HCT116 (cell line): ENCODE measurements around the gene GBF1. TPM values are rescaled to one million over a fixed set of nuclear protein-coding genes. Genes with fewer than 3 reads are reported as not detected.

ENCODE experiments used
- ATAC-seq: fragments of 200-7000 bp; cut with Tn5 transposase; 2 replicates; pipeline ENCODE4 v1.9.1; 2020; ENCODE audit warnings: mild to moderate bottlenecking, moderate library complexity
- BruUV-seq: library from RNA; stranded (reverse); fragments of 400-500 nt; replicated peaks from 2 replicates; lab custom pipeline; 2021; lab: Mats Ljungman, UMichigan
- CTCF ChIA-PET: fragments of 300-600 bp; sonication (Branson Sonifier 250); formaldehyde crosslinking; loops from one replicate; lab custom pipeline; 2021; ENCODE audit warnings: antibody characterized with exemption; lab: Charles Lee
- POLR2A ChIA-PET: fragments of 300-600, 350-600 bp; sonication (Branson Sonifier 250); formaldehyde crosslinking; loops from one replicate; lab custom pipeline; 2021; ENCODE audit warnings: antibody characterized with exemption; lab: Charles Lee
- RAD21 ChIA-PET, 2 experiments: fragments of 300-600 bp; sonication (Branson Sonifier 250); formaldehyde crosslinking; loops; one replicate each; lab custom pipeline; 2023; ENCODE audit warnings: low total read pairs in 2 of 2; ENCODE audit not compliant: uncharacterized antibody in 2 of 2, unreplicated experiment in 2 of 2, low non-redundant PET in 1 of 2; lab: Charles Lee
- DNase-seq: peaks from one replicate; pipeline ENCODE4 v3.0.0-alpha.2; 2010; ENCODE audit warnings: low read depth, low spot score
- H2AFZ ChIP-seq: fragments of 200-600 bp; shearing (Covaris generic), sonication (generic); 2 replicates; pipeline ENCODE4 v1.6.1; 2017; ENCODE audit warnings: low read depth, mixed run types, mixed read lengths, antibody characterized with exemption, low read length; ENCODE audit not compliant: poor library complexity, severe bottlenecking
- H3K27ac ChIP-seq: 2 replicates; pipeline ENCODE4 v1.5.1; 2012; ENCODE audit warnings: low read depth, low read length
- H3K27me3 ChIP-seq: fragments of 200-600 bp; sonication (generic); 2 replicates; pipeline ENCODE4 v1.6.1; 2016; ENCODE audit warnings: mixed run types, low read length, mixed read lengths; ENCODE audit not compliant: insufficient read depth
- H3K36me3 ChIP-seq, 2 experiments: fragments of 200-500 bp in 1 of 2; fragments of 200-600 bp in 1 of 2; sonication (Bioruptor generic) in 1 of 2; sonication (generic) in 1 of 2; 2 replicates each; pipeline versions ENCODE4 v1.5.1 to v1.6.1; 2014 to 2016; ENCODE audit warnings: low read length in 2 of 2, inconsistent platforms in 1 of 2, mixed read lengths in 1 of 2, mixed run types in 1 of 2; ENCODE audit not compliant: insufficient read depth in 2 of 2, control insufficient read depth in 1 of 2
- H3K4me1 ChIP-seq, 2 experiments: fragments of 200-600 bp in 1 of 2; sonication (generic) in 1 of 2; 2 replicates each; pipeline versions ENCODE4 v1.5.1 to v1.6.1; 2012 to 2017; ENCODE audit warnings: low read length in 2 of 2, inconsistent platforms in 1 of 2, mild to moderate bottlenecking in 1 of 2, mixed read lengths in 1 of 2, mixed run types in 1 of 2, moderate library complexity in 1 of 2; ENCODE audit not compliant: insufficient read depth in 2 of 2, control insufficient read depth in 1 of 2
- H3K4me2 ChIP-seq: fragments of 200-600 bp; sonication (generic); 2 replicates; pipeline ENCODE4 v1.6.1; 2017; ENCODE audit warnings: mixed run types, low read length, mixed read lengths
- H3K4me3 ChIP-seq, 2 experiments: fragments of 200-600 bp in 1 of 2; sonication (generic) in 1 of 2; replicated peaks in 1 of 2; 2 replicates each; pipeline ENCODE4 v1.5.1; 2011 to 2016; ENCODE audit warnings: low read length in 2 of 2, control low read depth in 1 of 2, low read depth in 1 of 2, mild to moderate bottlenecking in 1 of 2, mixed read lengths in 1 of 2, mixed run types in 1 of 2
- H3K79me2 ChIP-seq: fragments of 200-600 bp; sonication (generic); 2 replicates; pipeline ENCODE4 v1.6.1; 2017; ENCODE audit warnings: mild to moderate bottlenecking, mixed run types, low read length, moderate library complexity, mixed read lengths; ENCODE audit not compliant: insufficient read depth
- H3K9ac ChIP-seq: fragments of 200-600 bp; sonication (generic); 2 replicates; pipeline ENCODE4 v1.6.1; 2016; ENCODE audit warnings: low read length, mixed read lengths
- H3K9me2 ChIP-seq: fragments of 200-600 bp; sonication (generic), shearing (Covaris generic); 2 replicates; pipeline ENCODE4 v1.6.1; 2017; ENCODE audit warnings: mixed run types, mild to moderate bottlenecking, moderate library complexity; ENCODE audit not compliant: insufficient read depth
- H3K9me3 ChIP-seq, 2 experiments: fragments of 200-500 bp in 1 of 2; fragments of 200-600 bp in 1 of 2; sonication (Bioruptor generic) in 1 of 2; sonication (generic) in 1 of 2; 2 replicates each; pipeline ENCODE4 v1.6.1; 2014 to 2017; ENCODE audit warnings: low read length in 2 of 2, mixed read lengths in 2 of 2, inconsistent platforms in 1 of 2, low read depth in 1 of 2, mild to moderate bottlenecking in 1 of 2, mixed run types in 1 of 2, moderate library complexity in 1 of 2; ENCODE audit not compliant: control insufficient read depth in 1 of 2, insufficient read depth in 1 of 2
- H4K20me1 ChIP-seq: fragments of 200-600 bp; sonication (generic), shearing (Covaris generic); 2 replicates; pipeline ENCODE4 v1.6.1; 2017; ENCODE audit warnings: mixed run types, mild to moderate bottlenecking, moderate library complexity; ENCODE audit not compliant: insufficient read depth
- EGR1 ChIP-seq: IDR thresholded peaks from 2 replicates; pipeline ENCODE4 v1.6.1; 2012; ENCODE audit warnings: low read depth
- EZH2phosphoT487 ChIP-seq: fragments of 200-600 bp; IDR thresholded peaks from 2 replicates; pipeline ENCODE4 v1.6.1; 2018; ENCODE audit warnings: antibody characterized with exemption, borderline replicate concordance
- FOSL1 ChIP-seq: IDR thresholded peaks from 2 replicates; pipeline ENCODE4 v1.6.1; 2012; ENCODE audit warnings: low read depth
- MAX ChIP-seq: IDR thresholded peaks from 2 replicates; pipeline ENCODE4 v1.6.1; 2012
- POLR2A ChIP-seq: IDR thresholded peaks from 2 replicates; pipeline ENCODE4 v1.7.0; 2011; ENCODE audit warnings: borderline replicate concordance; ENCODE audit not compliant: insufficient read depth, insufficient read length; ENCODE audit errors: extremely low read depth
- POLR2AphosphoS5 ChIP-seq: IDR thresholded peaks from 2 replicates; pipeline ENCODE4 v1.6.1; 2011; ENCODE audit warnings: mild to moderate bottlenecking, low read depth, low read length, moderate library complexity
- REST ChIP-seq: IDR thresholded peaks from 2 replicates; pipeline ENCODE4 v1.6.1; 2012; ENCODE audit warnings: low read depth
- SIN3A ChIP-seq: IDR thresholded peaks from 2 replicates; pipeline ENCODE4 v1.6.1; 2012; ENCODE audit warnings: low read depth
- SRF ChIP-seq: IDR thresholded peaks from 2 replicates; pipeline ENCODE4 v1.6.1; 2012; ENCODE audit warnings: low read depth
- ZFX ChIP-seq: fragments of 450-650 bp; IDR thresholded peaks from 2 replicates; pipeline ENCODE4 v1.6.1; 2017
- intact Hi-C: fragments of 100-400 bp; cut with micrococcal nuclease; formaldehyde crosslinking; loops from 2 replicates; pipeline ENCODE4 v1.10.0; 2022
- total RNA-seq: library from RNA; stranded (reverse); gene quantifications from one replicate; pipeline ENCODE4 v1.2.1, GENCODE V29; 2021; ENCODE audit not compliant: unreplicated experiment

GBF1 gene
- total RNA-seq, 1 experiment from 2014 or later = 58.9 TPM

- CTCF ChIA-PET = interaction anchor here (1.0 kb wide), 1 partner anchor 30 kb away, joined by 3 read pairs; no protein-coding TSS in a partner anchor
- ATAC-seq (no peak), DNase-seq (no peak)
- intact Hi-C loops = no loop called here
- H3K9ac ChIP-seq = no peak overlapping the region
- H3K9me3 ChIP-seq = no peaks in the 10 kb centered on the region
- no TSS peak for BruUV-seq
- POLR2A ChIA-PET = interaction anchor here (1.3 to 2.0 kb wide), 2 partner anchors 9 to 11 kb away, joined by 3 to 5 read pairs; no protein-coding TSS in a partner anchor
- RAD21 ChIA-PET = interaction anchor here in 1 of 2 experiments (1.1 kb wide), 1 partner anchor 90 kb away, joined by 3 read pairs; no protein-coding TSS in a partner anchor
- no peak overlapping the region for H2AFZ ChIP-seq
- no peak overlapping the region for H3K4me2 ChIP-seq
- H3K9me2 ChIP-seq = no peaks in the 10 kb centered on the region
- H3K36me3 ChIP-seq = peaks cover 17 to 21% of the 10 kb centered on the region in 2 experiments
- H3K27me3 ChIP-seq = no peaks in the 10 kb centered on the region
- no peak for TF ChIP-seq MAX
- TF ChIP-seq SRF = no peak
- TF ChIP-seq EGR1 = no peak
- no peak for TF ChIP-seq SIN3A
- TF ChIP-seq FOSL1 = no peak
- TF ChIP-seq REST = no peak
- no peak for TF ChIP-seq ZFX
- no peak for TF ChIP-seq POLR2A
- TF ChIP-seq EZH2phosphoT487 = no peak
- TF ChIP-seq POLR2AphosphoS5 = no peak
- H3K4me1 ChIP-seq = no peaks in the 10 kb centered on the region
- no peak overlapping the region for H3K27ac ChIP-seq
- H3K79me2 ChIP-seq = peaks cover 58% of the 10 kb centered on the region
- H4K20me1 ChIP-seq = peaks cover 5% of the 10 kb centered on the region; the same call in 1 of the 2 replicates
- H3K4me3 ChIP-seq = no peak overlapping the region
Measured at GRCh38 chr10:102261842-102262241, 16.5 kb downstream of the GBF1 start.
